HEK293 (cell line): ENCODE results near the gene NUB1.

Experiments
- ZNF175 ChIP-seq: fragments of 450-650 bp; formaldehyde crosslinking; IDR thresholded peaks from 2 replicates; pipeline ENCODE4 v1.5.1; 2016; ENCODE audit warnings: missing biosample characterization, missing genetic modification characterization
- ZNF580 ChIP-seq: fragments of 450-650 bp; formaldehyde crosslinking; IDR thresholded peaks from 2 replicates; pipeline ENCODE4 v1.5.1; 2016; ENCODE audit warnings: missing biosample characterization, missing genetic modification characterization
- ZNF707 ChIP-seq: fragments of 450-650 bp; formaldehyde crosslinking; IDR thresholded peaks from 2 replicates; pipeline ENCODE4 v1.5.1; 2016; ENCODE audit warnings: missing biosample characterization, missing genetic modification characterization

DNA sequence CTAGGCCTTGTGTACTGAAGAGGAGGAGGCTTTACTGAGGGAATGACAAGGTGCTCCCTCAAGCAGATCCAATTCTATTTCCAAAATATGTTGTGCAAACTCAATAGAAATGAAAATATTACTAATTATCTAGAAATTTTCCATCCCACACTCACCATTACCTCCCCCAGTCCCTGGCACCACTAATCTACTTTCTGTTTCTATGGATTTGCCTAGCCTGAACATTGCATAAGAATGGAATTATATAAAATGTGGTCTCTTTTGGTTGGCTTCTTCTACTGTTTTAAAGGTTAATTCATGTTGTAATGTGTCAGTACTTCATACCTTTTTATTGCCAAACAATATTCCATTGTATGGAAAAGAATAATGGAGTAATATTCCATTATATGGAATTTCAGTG lies 18.7 kb upstream of the NUB1 start:
- TF ChIP-seq ZNF580 (tag by site-specific recombination) (no peak), ZNF175 (tag by site-specific recombination) (no peak), ZNF707 (tag by site-specific recombination) (no peak)
